Epithelial cell of proximal tubule (primary cell): ENCODE results near the gene TMPRSS11D. TPM values are rescaled to one million over a fixed set of nuclear protein-coding genes. Genes with fewer than 3 reads are reported as not detected.

ENCODE experiments used
- DNase-seq: peaks from one replicate; pipeline ENCODE4 v3.0.0-alpha.2; 2011; ENCODE audit warnings: low read depth
- H3K4me3 ChIP-seq: 2 replicates; pipeline ENCODE4 v1.5.1; 2011; ENCODE audit warnings: low read depth, mild to moderate bottlenecking, low read length
- CTCF ChIP-seq: conservative IDR thresholded peaks from 2 replicates; pipeline ENCODE4 v1.5.1; 2012; ENCODE audit warnings: low read depth, mild to moderate bottlenecking, low read length
- total RNA-seq: library from RNA; depleted of rRNA; stranded (reverse); fragments of >200 nt; gene quantifications from 2 replicates; pipeline ENCODE4 v1.2.3, GENCODE V29; 2015

The TMPRSS11D gene
- total RNA-seq, 1 donor from 2014 or later = not detected

- DNase-seq = no peak
Measured at GRCh38 chr4:67785528-67785927, 98.3 kb downstream of the TMPRSS11D start.

GRCh38 chr4:67779631-67780030, 104.2 kb downstream of the TMPRSS11D start:
- H3K4me3 ChIP-seq = no peak overlapping the region
- DNase-seq = no peak
- TF ChIP-seq CTCF = no peak

More at GRCh38 chr4:67785528-67785927, 98.3 kb downstream of the TMPRSS11D start:
- TF ChIP-seq CTCF = no peak
- H3K4me3 ChIP-seq = no peak overlapping the region

- DNase-seq = no peak
- no peak overlapping the region for H3K4me3 ChIP-seq
- no peak for TF ChIP-seq CTCF
Measured at GRCh38 chr4:67776746-67777145, 107.1 kb downstream of the TMPRSS11D start.

Other genes starting within 250 kb of the TMPRSS11D start
- gene UBA6, start 182.8 kb downstream of the TMPRSS11D start, total RNA-seq = 69.2 and 100 TPM in 2 replicates
- not detected in 2 replicates for gene GNRHR, start 129.6 kb downstream of the TMPRSS11D start, total RNA-seq
- gene TMPRSS11A, start 79.5 kb upstream of the TMPRSS11D start, total RNA-seq = not detected in 2 replicates
- gene TMPRSS11F, start 245.9 kb upstream of the TMPRSS11D start, total RNA-seq = not detected in 2 replicates